Thoracic aorta endothelial cell (primary cell): ENCODE measurements around the gene ADM5. TPM values are rescaled to one million over a fixed set of nuclear protein-coding genes. Genes with fewer than 3 reads are reported as not detected.

Experiments
- small RNA-seq: library from RNA; depleted of rRNA; stranded (forward); fragments of <200 nt; gene quantifications from one replicate; pipeline ENCODE3, GENCODE V24; 2012
- total RNA-seq: library from RNA; depleted of rRNA; stranded (reverse); fragments of >200 nt; gene quantifications from 2 replicates; pipeline ENCODE4 v1.2.3, GENCODE V29; 2012

Gene ADM5
- 0.72 and 0.80 TPM in 2 replicates for total RNA-seq

GRCh38 chr19:49689133-49690078 lies at the start of gene ADM5:
Gene ADM5, plus strand, starts transcription at chr19:49689594. Its CDS starts 244 bp downstream, at chr19:49689838.

GRCh38 chr19:49640113-49640898 lies 49.1 kb upstream of the ADM5 start, which contains the start of gene RRAS:
Gene RRAS, minus strand, starts transcription at chr19:49640143. Its CDS starts 45 bp downstream, at chr19:49640098.

GRCh38 chr19:49641688-49642491 lies 47.5 kb upstream of the ADM5 start, which contains the start of gene SCAF1:
Gene SCAF1, plus strand, starts transcription at chr19:49642209. Its CDS starts 2,818 bp downstream, at chr19:49645027.

GRCh38 chr19:49665351-49666119 lies 23.9 kb upstream of the ADM5 start, which contains the start of the genes BCL2L12 and IRF3:
Gene BCL2L12, plus strand, starts transcription at chr19:49665933. Its CDS starts 760 bp downstream, at chr19:49666693.
Gene IRF3, minus strand, starts transcription at chr19:49665857. Its CDS starts 1,019 bp downstream, at chr19:49664838.

GRCh38 chr19:49677231-49677900 lies 12.0 kb upstream of the ADM5 start, which contains the start of gene PRMT1:
Gene PRMT1, plus strand, starts transcription at chr19:49677271. Its CDS starts 10 bp downstream, at chr19:49677281.

GRCh38 chr19:49690656-49691242 lies 1.4 kb downstream of the ADM5 start, which contains the start of gene CPT1C:
Gene CPT1C, plus strand, starts transcription at chr19:49691116. Its CDS starts 1,137 bp downstream, at chr19:49692253.

Small RNAs within 50 kb of the gene (small RNA-seq; reads per million reads assigned to genes)
- not detected for gene MIR5088

Other genes with a start within 250 kb of the ADM5 start
- under 0.01 TPM in 1 of 2 replicates, not detected in the other for gene SLC17A7, start 248.1 kb upstream of the ADM5 start, total RNA-seq
- gene PIH1D1, start 237.8 kb upstream of the ADM5 start, total RNA-seq, result 51.5 and 111 TPM in 2 replicates
- 28.9 and 34.8 TPM in 2 replicates for gene ALDH16A1, start 236.4 kb upstream of the ADM5 start, total RNA-seq
- gene FLT3LG, start 215.4 kb upstream of the ADM5 start, total RNA-seq, result 2.4 and 3.1 TPM in 2 replicates
- 1,873 and 2,063 TPM in 2 replicates for gene RPL13A, start 202.0 kb upstream of the ADM5 start, total RNA-seq
- gene RPS11, start 193.2 kb upstream of the ADM5 start, total RNA-seq, result 2,409 and 3,161 TPM in 2 replicates
- 44.5 and 54.9 TPM in 2 replicates for gene FCGRT, start 176.9 kb upstream of the ADM5 start, total RNA-seq
- gene RCN3, start 161.6 kb upstream of the ADM5 start, total RNA-seq, result 119 and 136 TPM in 2 replicates
- gene NOSIP, start 109.0 kb upstream of the ADM5 start, total RNA-seq, result 69.1 and 78.6 TPM in 2 replicates
- gene PRRG2, start 108.3 kb upstream of the ADM5 start, total RNA-seq, result 1.9 and 3.1 TPM in 2 replicates
- 5.7 and 6.7 TPM in 2 replicates for gene PRR12, start 98.4 kb upstream of the ADM5 start, total RNA-seq
- gene RRAS, start 49.5 kb upstream of the ADM5 start, total RNA-seq, result 32.8 and 34.7 TPM in 2 replicates
- 24.9 and 26.7 TPM in 2 replicates for gene SCAF1, start 47.4 kb upstream of the ADM5 start, total RNA-seq
- 41.1 and 41.2 TPM in 2 replicates for gene IRF3, start 23.7 kb upstream of the ADM5 start, total RNA-seq
- 11.2 and 14.4 TPM in 2 replicates for gene BCL2L12, start 23.7 kb upstream of the ADM5 start, total RNA-seq
- 221 and 270 TPM in 2 replicates for gene PRMT1, start 12.3 kb upstream of the ADM5 start, total RNA-seq
- gene CPT1C, start 1.5 kb downstream of the ADM5 start, total RNA-seq, result 7.5 and 13.3 TPM in 2 replicates
- not detected in 2 replicates for gene TSKS, start 73.7 kb downstream of the ADM5 start, total RNA-seq
- gene AP2A1, start 77.4 kb downstream of the ADM5 start, total RNA-seq, result 81.3 and 98.0 TPM in 2 replicates
- 11.4 and 12.2 TPM in 2 replicates for gene FUZ, start 123.7 kb downstream of the ADM5 start, total RNA-seq
- 26.1 and 29.3 TPM in 2 replicates for gene MED25, start 128.7 kb downstream of the ADM5 start, total RNA-seq
- gene PTOV1, start 161.6 kb downstream of the ADM5 start, total RNA-seq, result 48.3 and 58.9 TPM in 2 replicates
- gene PNKP, start 178.0 kb downstream of the ADM5 start, total RNA-seq, result 46.3 and 47.3 TPM in 2 replicates
- 11.6 and 14.4 TPM in 2 replicates for gene AKT1S1, start 187.8 kb downstream of the ADM5 start, total RNA-seq
- 10.3 and 12.1 TPM in 2 replicates for gene TBC1D17, start 188.1 kb downstream of the ADM5 start, total RNA-seq
- 1.1 and 2.1 TPM in 2 replicates for gene IL4I1, start 207.3 kb downstream of the ADM5 start, total RNA-seq
- gene ATF5, start 239.6 kb downstream of the ADM5 start, total RNA-seq, result 10.7 and 10.9 TPM in 2 replicates
- gene NUP62, start 239.9 kb downstream of the ADM5 start, total RNA-seq, result 42.6 and 56.9 TPM in 2 replicates